Measurements from ENCODE around the gene EBF4. TPM values are rescaled to one million over a fixed set of nuclear protein-coding genes. Genes with fewer than 3 reads are reported as not detected.

Gene EBF4
- total and polyA plus RNA-seq, 2 of the 8 experiments (the other 6 are each of a cell fraction or from before 2014, with no cell fraction given) = 1.2 to 2.9 TPM

DNA sequence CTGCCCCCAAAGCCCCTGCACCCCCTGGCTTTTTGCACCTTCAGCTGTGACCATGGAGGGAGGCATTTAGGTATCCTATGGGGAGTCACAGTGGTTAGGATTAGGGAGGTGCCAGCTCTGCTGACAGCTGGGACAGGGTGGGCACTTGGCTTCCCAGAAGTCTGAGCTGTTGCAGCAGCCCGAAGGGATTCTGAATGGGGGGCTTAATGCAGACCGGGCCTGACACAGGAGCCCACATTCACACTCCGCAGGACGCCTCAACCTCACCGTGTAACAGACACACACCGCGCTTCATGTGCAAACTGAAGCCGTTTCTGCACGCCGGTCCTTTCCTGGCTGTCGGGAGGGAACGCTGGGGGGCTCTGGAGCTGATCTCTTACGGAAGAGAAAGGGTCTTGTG, 1.9 kb downstream of the EBF4 start:
- peak overlapping the region; percentile 39 to 56; a peak in 3 of 4 replicates for H3K4me2 ChIP-seq (ENCODE audit: insufficient read depth in 1 of 2, low read depth in 2 of 2, low read length in 2 of 2)
- no peak overlapping the region for H2BK5ac ChIP-seq (ENCODE audit: low read depth, low read length)
- no peak overlapping the region for H2BK15ac ChIP-seq (ENCODE audit: low read length)
- peaks cover 5 to 9% of the 10 kb centered on the region in 2 experiments for H4K20me1 ChIP-seq (replicated peaks in 1 of 2; ENCODE audit: control insufficient read depth in 1 of 2, insufficient read depth in 2 of 2, low read length in 2 of 2)
- H3K9ac ChIP-seq (replicated peaks in 1 of 4; ENCODE audit: extremely low read depth in 1 of 4, low read depth in 3 of 4, low read length in 3 of 4) = no peak overlapping the region
- H4K5ac ChIP-seq (ENCODE audit: insufficient read length, low read depth, low read length) = no peak overlapping the region
- H3K79me2 ChIP-seq (ENCODE audit: control insufficient read depth in 1 of 2, insufficient read depth in 2 of 2, low read length in 2 of 2) = no peaks in the 10 kb centered on the region
- DNase-seq (ENCODE audit: low read depth in 1 of 2, low spot score in 2 of 2) = no peak
- H4K8ac ChIP-seq (ENCODE audit: extremely low read depth, insufficient read depth, low read length) = no peak overlapping the region
- no peak overlapping the region for H2AFZ ChIP-seq (ENCODE audit: low read length)
- FAIRE-seq = no peak
- no peak overlapping the region for H2BK12ac ChIP-seq (ENCODE audit: low read depth, low read length)
- no peaks in the 10 kb centered on the region for H3K79me1 ChIP-seq (ENCODE audit: low read depth, low read length)
- no peak overlapping the region for H3K27ac ChIP-seq (ENCODE audit: low read depth, low read length)
- H3K23ac ChIP-seq (ENCODE audit: insufficient read length) = no peak overlapping the region
- no peak overlapping the region for H3K56ac ChIP-seq (replicated peaks; ENCODE audit: insufficient read length, low read depth, low read length)
- H3K4me1 ChIP-seq (replicated peaks in 1 of 4; ENCODE audit: control insufficient read depth in 3 of 4, insufficient read depth in 4 of 4, low read length in 3 of 4) = peaks cover 0 to 25% (median 14%) of the 10 kb centered on the region in 4 experiments; a peak in 6 of 7 replicates
- H4K91ac ChIP-seq (replicated peaks; ENCODE audit: insufficient read length, low read length) = no peak overlapping the region
- no peak overlapping the region for H3K4ac ChIP-seq (replicated peaks; ENCODE audit: insufficient read length, low read depth, low read length)
- no peak overlapping the region for H3K14ac ChIP-seq (ENCODE audit: insufficient read length)
- no peaks in the 10 kb centered on the region for H3K9me3 ChIP-seq (ENCODE audit: insufficient read depth in 2 of 2, low read depth in 1 of 2, low read length in 1 of 2)
- H3K27me3 ChIP-seq (replicated peaks in 1 of 4; ENCODE audit: control insufficient read depth in 3 of 4, extremely low read depth in 1 of 4, insufficient read depth in 3 of 4, low read length in 3 of 4) = peaks cover 50 to 82% (median 68%) of the 10 kb centered on the region in 4 experiments
- H2BK20ac ChIP-seq (ENCODE audit: low read length) = no peak overlapping the region
- no peaks in the 10 kb centered on the region; a peak in 1 of 8 replicates for H3K36me3 ChIP-seq (ENCODE audit: control insufficient read depth in 2 of 4, insufficient read depth in 4 of 4, low read length in 3 of 4)
- ChIA-PET POLR2A (ENCODE audit: partially characterized antibody) (interaction anchor here (0.7 to 2.8 kb wide), 3 partner anchors 8 to 585 kb away, joined by 3 to 8 read pairs (median 5); no protein-coding TSS in a partner anchor), CTCF (ENCODE audit: partially characterized antibody) (interaction anchor here (0.7 to 9.2 kb wide), 10 partner anchors 9 to 107 kb away, joined by 3 to 151 read pairs (median 3); no protein-coding TSS in a partner anchor)
- no peak overlapping the region for H2BK120ac ChIP-seq (replicated peaks; ENCODE audit: low read depth, low read length)
- H2AK5ac ChIP-seq (ENCODE audit: low read depth, low read length) = no peak overlapping the region
- WGBS, 2 experiments (ENCODE audit: extremely low coverage in 1 of 2, insufficient coverage in 1 of 2, insufficient read length in 1 of 2, insufficient replicate concordance in 2 of 2, low coverage in 1 of 2, low lambda C conversion rate in 2 of 2, missing lambda C conversion rate in 1 of 2) = 27% methylated on average over 13 of the region's 13 CpGs; no CpG with 5 or more reads in 1 of the 2 experiments
- peaks cover 3% of the 10 kb centered on the region; the same call in 1 of the 2 replicates for H3K23me2 ChIP-seq (ENCODE audit: low read depth, low read length)
- H3K4me3 ChIP-seq (ENCODE audit: extremely low read depth in 1 of 4, insufficient read depth in 2 of 4, low read depth in 3 of 4, low read length in 4 of 4) = peak overlapping the region in 3 of 4 experiments; percentile 7 to 55 (median 10); a peak in 3 of 8 replicates
- no peak overlapping the region for H3K18ac ChIP-seq (ENCODE audit: extremely low read depth, low read length)
- TF ChIP-seq SIX5 (IDR thresholded peaks at IDR 0.05; ENCODE audit: low read depth, low read length) (no peak), EZH2 (IDR thresholded peaks at IDR 0.05; ENCODE audit: low read depth, low read length, severe bottlenecking) (no peak), SUZ12 (IDR thresholded peaks at IDR 0.05; ENCODE audit: low read length) (peak; percentile 48; the same call in 1 of the 2 replicates), KDM1A (IDR thresholded peaks at IDR 0.05; ENCODE audit: borderline replicate concordance, low read length) (no peak), FOSL1 (IDR thresholded peaks at IDR 0.05; ENCODE audit: insufficient read depth, low read depth, low read length) (no peak), RAD21 (IDR thresholded peaks at IDR 0.05 in 1 of 2, conservative IDR thresholded peaks at IDR 0.05 in 1 of 2; ENCODE audit: low read depth in 2 of 2, low read length in 2 of 2) (no peak), POLR2AphosphoS5 (IDR thresholded peaks at IDR 0.05; ENCODE audit: low read depth, low read length) (no peak), CHD1 (IDR thresholded peaks at IDR 0.05; ENCODE audit: low read depth, low read length) (no peak)
- TF ChIP-seq, protein P1, sequence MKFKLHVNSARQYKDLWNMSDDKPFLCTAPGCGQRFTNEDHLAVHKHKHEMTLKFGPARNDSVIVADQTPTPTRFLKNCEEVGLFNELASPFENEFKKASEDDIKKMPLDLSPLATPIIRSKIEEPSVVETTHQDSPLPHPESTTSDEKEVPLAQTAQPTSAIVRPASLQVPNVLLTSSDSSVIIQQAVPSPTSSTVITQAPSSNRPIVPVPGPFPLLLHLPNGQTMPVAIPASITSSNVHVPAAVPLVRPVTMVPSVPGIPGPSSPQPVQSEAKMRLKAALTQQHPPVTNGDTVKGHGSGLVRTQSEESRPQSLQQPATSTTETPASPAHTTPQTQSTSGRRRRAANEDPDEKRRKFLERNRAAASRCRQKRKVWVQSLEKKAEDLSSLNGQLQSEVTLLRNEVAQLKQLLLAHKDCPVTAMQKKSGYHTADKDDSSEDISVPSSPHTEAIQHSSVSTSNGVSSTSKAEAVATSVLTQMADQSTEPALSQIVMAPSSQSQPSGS (IDR thresholded peaks at IDR 0.05; ENCODE audit: low read length) = no peak
- TF ChIP-seq, protein P2, sequence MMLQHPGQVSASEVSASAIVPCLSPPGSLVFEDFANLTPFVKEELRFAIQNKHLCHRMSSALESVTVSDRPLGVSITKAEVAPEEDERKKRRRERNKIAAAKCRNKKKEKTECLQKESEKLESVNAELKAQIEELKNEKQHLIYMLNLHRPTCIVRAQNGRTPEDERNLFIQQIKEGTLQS (IDR thresholded peaks at IDR 0.05; ENCODE audit: insufficient read depth, low read depth, low read length) = no peak

Data from H1 (cell line).